CD4-positive, alpha-beta T cell treated with Interleukin-2 at 100 ng/mL for 4 hours (primary cell): Measurements from ENCODE around the gene HLA-E.
A peak's percentile ranks its signal among the peaks of the same experiment; 100 is the strongest.
"Not testable (repeated sequence)": the region's sequence is repeated elsewhere in the genome, so short reads cannot be mapped to it uniquely, and the experiment has no call there.

ENCODE experiments used
- DNase-seq: peaks from one replicate; pipeline ENCODE4 v3.0.0-alpha.2; 2020; ENCODE audit warnings: low spot score

HLA-E gene

GRCh38 chr6:30507849-30508827, 18.8 kb downstream of the HLA-E start:
- DNase-seq: no peak

- peak; percentile 75 for DNase-seq
Observed at GRCh38 chr6:30508890-30509736, 19.8 kb downstream of the HLA-E start.

- DNase-seq: no peak
Observed at GRCh38 chr6:30510419-30511168, 21.3 kb downstream of the HLA-E start.

GRCh38 chr6:30511169-30511546, 21.8 kb downstream of the HLA-E start:
- no peak for DNase-seq

GRCh38 chr6:30513451-30513850, 24.1 kb downstream of the HLA-E start:
- DNase-seq: no peak

GRCh38 chr6:30515106-30515505, 25.8 kb downstream of the HLA-E start:
- DNase-seq: no peak

- DNase-seq: peak; percentile 95
Observed at GRCh38 chr6:30515944-30516753, 26.8 kb downstream of the HLA-E start.

GRCh38 chr6:30516754-30517076, 27.4 kb downstream of the HLA-E start:
- DNase-seq: not testable (repeated sequence)

- DNase-seq: not testable (repeated sequence)
Observed at GRCh38 chr6:30517767-30518504, 28.6 kb downstream of the HLA-E start.

GRCh38 chr6:30518505-30519145, 29.3 kb downstream of the HLA-E start:
- DNase-seq: not testable (repeated sequence)

- DNase-seq: no peak
Observed at GRCh38 chr6:30520522-30520921, 31.2 kb downstream of the HLA-E start.

- DNase-seq: not testable (repeated sequence)
Observed at GRCh38 chr6:30521082-30521481, 31.8 kb downstream of the HLA-E start.

- DNase-seq: not testable (repeated sequence)
Observed at GRCh38 chr6:30521952-30522351, 32.6 kb downstream of the HLA-E start.

- DNase-seq: not testable (repeated sequence)
Observed at GRCh38 chr6:30526444-30526843, 37.1 kb downstream of the HLA-E start.

GRCh38 chr6:30529349-30529875, 40.1 kb downstream of the HLA-E start:
- DNase-seq: peak; percentile 35

GRCh38 chr6:30530014-30530413, 40.7 kb downstream of the HLA-E start:
- no peak for DNase-seq

GRCh38 chr6:30533460-30534294, 44.4 kb downstream of the HLA-E start:
- DNase-seq: peak; percentile 53

- no peak for DNase-seq
Observed at GRCh38 chr6:30537931-30538330, 48.6 kb downstream of the HLA-E start.
